Measurements from ENCODE around the gene FOXA1. TPM values are rescaled to one million over a fixed set of nuclear protein-coding genes. Genes with fewer than 3 reads are reported as not detected.

The FOXA1 gene
- total RNA-seq, 1 experiment from 2014 or later = 3.7 TPM

GRCh38 chr14:37587881-37588666 is 7.0 kb downstream of the FOXA1 start:
- DNase-seq = peak; percentile 87
- Histone ChIP-seq H3K4me3 (ENCODE audit: insufficient read depth, low read depth, low read length) (peak overlapping the region; percentile 40), H3K36me3 (replicated peaks; ENCODE audit: control insufficient read depth, insufficient read depth, low read length) (no peaks in the 10 kb centered on the region), H3K27me3 (ENCODE audit: control insufficient read depth, insufficient read depth, low read length) (peaks cover 99% of the 10 kb centered on the region)

- Histone ChIP-seq H3K27me3 (ENCODE audit: control insufficient read depth, insufficient read depth, low read length) (peaks cover 99% of the 10 kb centered on the region), H3K4me3 (ENCODE audit: insufficient read depth, low read depth, low read length) (no peak overlapping the region), H3K36me3 (replicated peaks; ENCODE audit: control insufficient read depth, insufficient read depth, low read length) (no peaks in the 10 kb centered on the region)
- no peak for DNase-seq
Measured at GRCh38 chr14:37587131-37587803, 7.8 kb downstream of the FOXA1 start.

DNA sequence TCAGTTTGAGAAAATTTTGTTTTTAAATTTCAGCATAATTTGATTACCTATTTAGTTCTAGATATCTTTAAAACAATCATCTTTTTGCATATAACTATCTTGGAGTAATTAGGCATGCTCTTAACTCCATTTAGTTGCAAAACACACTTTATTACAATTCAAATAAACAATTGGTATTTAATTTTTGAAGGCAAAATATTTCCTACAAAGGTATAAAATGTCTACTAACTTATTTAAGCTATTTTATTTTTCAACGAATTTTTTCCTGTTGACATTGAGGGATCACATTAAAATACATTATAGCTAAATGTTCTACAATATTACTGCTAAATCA is 8.3 kb downstream of the FOXA1 start:
- no peak for DNase-seq
- no peaks in the 10 kb centered on the region for H3K36me3 ChIP-seq (replicated peaks; ENCODE audit: control insufficient read depth, insufficient read depth, low read length)
- H3K4me3 ChIP-seq (ENCODE audit: insufficient read depth, low read depth, low read length) = no peak overlapping the region
- H3K27me3 ChIP-seq (ENCODE audit: control insufficient read depth, insufficient read depth, low read length) = peaks cover 98% of the 10 kb centered on the region

DNA sequence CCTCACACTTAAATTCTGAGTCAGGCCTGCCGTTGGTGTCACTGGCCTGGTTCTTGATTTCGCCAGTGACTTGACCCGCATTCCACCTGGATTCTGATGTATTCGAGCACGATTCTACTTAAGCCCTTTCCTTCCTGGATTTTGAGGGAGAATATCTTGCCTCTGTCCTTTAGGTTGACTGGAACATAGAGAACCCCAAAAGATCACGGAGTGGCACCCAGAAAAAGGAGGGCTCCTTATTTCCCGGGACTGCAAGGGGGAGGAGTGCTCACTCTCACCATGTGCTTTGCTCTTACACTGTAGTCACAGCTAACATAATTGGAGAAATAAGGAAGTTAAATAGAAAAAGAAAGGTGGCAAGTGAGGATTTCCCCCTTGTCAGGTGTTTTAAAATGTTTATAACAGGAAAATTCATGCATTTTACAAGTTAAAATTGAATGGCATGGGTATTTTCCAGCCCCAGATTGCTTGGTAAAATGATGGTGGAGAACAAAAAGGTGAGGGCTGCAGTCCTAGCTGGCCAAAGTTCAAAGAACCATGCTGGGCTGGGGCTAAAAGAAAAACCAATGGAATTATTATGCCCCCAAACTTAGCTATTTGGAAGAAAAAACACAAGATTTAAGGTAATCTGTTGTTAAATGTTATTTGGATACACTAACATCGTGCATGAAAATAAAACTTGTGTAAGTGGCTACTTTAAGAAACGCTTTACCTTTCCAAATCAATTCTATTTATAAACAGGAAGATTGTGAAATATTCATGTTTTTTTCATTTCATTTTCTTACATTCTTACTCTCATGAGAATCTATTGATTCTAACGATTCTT is 8.9 kb downstream of the FOXA1 start:
- Histone ChIP-seq H3K27me3 (ENCODE audit: control insufficient read depth, insufficient read depth, low read length) (peaks cover 97% of the 10 kb centered on the region), H3K4me3 (ENCODE audit: insufficient read depth, low read depth, low read length) (no peak overlapping the region), H3K36me3 (replicated peaks; ENCODE audit: control insufficient read depth, insufficient read depth, low read length) (no peaks in the 10 kb centered on the region)
- DNase-seq = peak; percentile 26

- no peaks in the 10 kb centered on the region for H3K36me3 ChIP-seq (replicated peaks; ENCODE audit: control insufficient read depth, insufficient read depth, low read length)
- no peak overlapping the region; the same call in 1 of the 2 replicates for H3K4me3 ChIP-seq (ENCODE audit: insufficient read depth, low read depth, low read length)
- peaks cover 95% of the 10 kb centered on the region for H3K27me3 ChIP-seq (ENCODE audit: control insufficient read depth, insufficient read depth, low read length)
- DNase-seq = peak; percentile 57
Measured at GRCh38 chr14:37585101-37585511, 9.9 kb downstream of the FOXA1 start.

DNA sequence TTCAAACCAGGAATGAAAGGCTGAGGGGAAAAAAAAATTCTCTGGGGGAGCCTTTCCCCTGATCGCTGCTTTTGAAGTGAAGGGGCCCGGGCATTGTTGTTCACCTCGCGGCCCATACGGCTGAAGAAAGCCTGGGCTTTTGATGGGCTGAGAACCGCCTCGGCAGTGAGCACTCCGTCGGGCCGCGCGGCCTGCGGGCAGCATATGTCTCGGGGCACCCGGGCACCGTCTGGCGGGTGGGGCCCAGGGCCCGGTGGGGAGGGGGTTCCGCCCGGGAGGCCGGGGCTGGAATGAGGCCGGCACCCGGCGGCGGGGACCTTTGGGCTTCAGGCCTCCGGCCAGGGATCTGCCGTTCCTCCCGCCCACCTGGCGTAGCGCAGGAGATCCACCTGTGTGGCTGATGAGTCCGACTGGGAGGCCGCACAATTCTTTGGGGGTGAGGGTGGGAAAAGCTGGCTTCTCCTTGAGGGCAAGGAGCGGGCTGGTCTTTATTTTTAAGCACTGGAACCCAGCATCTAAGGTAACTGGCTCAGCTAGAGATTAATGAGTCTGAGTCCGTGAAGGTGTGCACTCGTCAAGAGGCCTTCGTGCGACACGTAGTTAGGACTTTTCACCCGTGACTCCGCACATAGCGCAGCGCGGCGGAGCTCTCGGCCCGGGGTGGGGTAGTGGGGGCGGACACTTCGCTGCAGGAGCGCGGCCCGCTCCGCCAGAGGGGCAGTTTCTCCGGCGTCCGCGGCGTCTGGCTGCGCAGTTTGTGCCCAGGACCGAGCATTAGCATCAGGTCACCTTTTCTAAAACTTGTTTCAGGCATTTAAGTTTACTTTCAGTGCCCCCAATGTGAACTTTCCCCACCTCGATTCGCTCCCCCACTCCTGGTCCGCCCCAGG is 10.6 kb downstream of the FOXA1 start:
- Histone ChIP-seq H3K4me3 (ENCODE audit: insufficient read depth, low read depth, low read length) (peak overlapping the region; percentile 32), H3K36me3 (replicated peaks; ENCODE audit: control insufficient read depth, insufficient read depth, low read length) (no peaks in the 10 kb centered on the region), H3K27me3 (ENCODE audit: control insufficient read depth, insufficient read depth, low read length) (peaks cover 90% of the 10 kb centered on the region)
- peak; percentile 74 for DNase-seq

- H3K27me3 ChIP-seq (ENCODE audit: control insufficient read depth, insufficient read depth, low read length) = peaks cover 82% of the 10 kb centered on the region
- no peaks in the 10 kb centered on the region for H3K36me3 ChIP-seq (replicated peaks; ENCODE audit: control insufficient read depth, insufficient read depth, low read length)
- peak overlapping the region; percentile 32 for H3K4me3 ChIP-seq (ENCODE audit: insufficient read depth, low read depth, low read length)
- peak; percentile 80 for DNase-seq
Measured at GRCh38 chr14:37583358-37584210, 11.5 kb downstream of the FOXA1 start.

DNA sequence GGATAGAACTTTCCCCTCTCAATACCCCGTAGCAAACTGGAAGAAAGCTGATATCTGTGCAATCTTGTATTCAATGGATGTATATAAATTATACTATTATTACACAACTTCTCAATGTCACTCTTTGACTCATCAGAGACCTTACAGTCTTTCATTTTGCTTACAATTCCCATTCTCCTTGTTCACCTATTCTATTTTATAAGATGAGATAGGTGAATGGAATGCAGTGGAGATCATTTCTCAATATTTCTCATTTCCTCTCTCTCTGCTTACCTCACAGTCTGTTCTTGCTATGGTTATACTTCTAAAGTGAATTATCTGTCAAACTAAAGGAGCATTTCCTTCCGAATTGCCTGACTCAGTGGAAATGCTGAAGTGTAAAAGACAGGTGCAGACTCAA is 14.9 kb downstream of the FOXA1 start:
- no peak for DNase-seq
- no peaks in the 10 kb centered on the region for H3K36me3 ChIP-seq (replicated peaks; ENCODE audit: control insufficient read depth, insufficient read depth, low read length)
- H3K27me3 ChIP-seq (ENCODE audit: control insufficient read depth, insufficient read depth, low read length) = peaks cover 49% of the 10 kb centered on the region
- H3K4me3 ChIP-seq (ENCODE audit: insufficient read depth, low read depth, low read length) = no peak overlapping the region

GRCh38 chr14:37579274-37579673 is 15.8 kb downstream of the FOXA1 start:
- H3K36me3 ChIP-seq (replicated peaks; ENCODE audit: control insufficient read depth, insufficient read depth, low read length) = no peaks in the 10 kb centered on the region
- H3K4me3 ChIP-seq (ENCODE audit: insufficient read depth, low read depth, low read length) = no peak overlapping the region
- H3K27me3 ChIP-seq (ENCODE audit: control insufficient read depth, insufficient read depth, low read length) = peaks cover 40% of the 10 kb centered on the region
- DNase-seq = peak; percentile 24

- Histone ChIP-seq H3K27me3 (ENCODE audit: control insufficient read depth, insufficient read depth, low read length) (no peaks in the 10 kb centered on the region; the same call in 1 of the 2 replicates), H3K4me3 (ENCODE audit: insufficient read depth, low read depth, low read length) (no peak overlapping the region), H3K36me3 (replicated peaks; ENCODE audit: control insufficient read depth, insufficient read depth, low read length) (no peaks in the 10 kb centered on the region)
- DNase-seq = no peak
Measured at GRCh38 chr14:37573356-37573755, 21.7 kb downstream of the FOXA1 start.

GRCh38 chr14:37571391-37571790 is 23.7 kb downstream of the FOXA1 start:
- H3K27me3 ChIP-seq (ENCODE audit: control insufficient read depth, insufficient read depth, low read length) = no peaks in the 10 kb centered on the region
- H3K4me3 ChIP-seq (ENCODE audit: insufficient read depth, low read depth, low read length) = no peak overlapping the region
- no peak for DNase-seq
- H3K36me3 ChIP-seq (replicated peaks; ENCODE audit: control insufficient read depth, insufficient read depth, low read length) = no peaks in the 10 kb centered on the region

GRCh38 chr14:37569729-37570128 is 25.3 kb downstream of the FOXA1 start:
- Histone ChIP-seq H3K27me3 (ENCODE audit: control insufficient read depth, insufficient read depth, low read length) (no peaks in the 10 kb centered on the region), H3K36me3 (replicated peaks; ENCODE audit: control insufficient read depth, insufficient read depth, low read length) (no peaks in the 10 kb centered on the region), H3K4me3 (ENCODE audit: insufficient read depth, low read depth, low read length) (no peak overlapping the region)
- no peak for DNase-seq

DNA sequence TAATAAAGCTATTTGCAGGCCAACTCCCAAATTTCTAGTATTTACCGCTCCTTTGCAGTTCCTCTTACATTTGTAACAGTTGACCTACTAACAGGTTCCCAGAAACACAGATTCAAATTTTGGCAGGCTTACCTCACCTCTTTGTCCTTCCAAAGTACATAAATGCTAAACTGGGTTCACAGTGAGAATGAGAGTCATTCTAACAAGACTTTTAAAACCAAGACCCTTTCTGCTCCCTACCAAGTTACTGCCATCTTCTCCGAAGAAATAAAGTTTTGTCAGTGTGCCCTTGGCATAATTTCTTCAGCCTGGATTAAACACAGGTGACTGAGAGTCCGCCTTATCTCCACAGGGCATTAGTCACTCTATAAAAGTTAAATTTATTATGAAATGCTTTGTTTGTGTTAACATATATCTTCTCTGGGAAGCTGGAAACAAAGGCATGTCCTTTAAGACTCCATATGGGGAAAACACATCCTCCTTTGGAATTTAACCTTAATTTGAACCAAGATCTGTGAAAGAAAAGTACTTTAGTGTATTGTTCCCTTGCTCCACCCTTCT is 28.2 kb downstream of the FOXA1 start:
- Histone ChIP-seq H3K27me3 (ENCODE audit: control insufficient read depth, insufficient read depth, low read length) (no peaks in the 10 kb centered on the region), H3K4me3 (ENCODE audit: insufficient read depth, low read depth, low read length) (no peak overlapping the region), H3K36me3 (replicated peaks; ENCODE audit: control insufficient read depth, insufficient read depth, low read length) (no peaks in the 10 kb centered on the region)
- DNase-seq = no peak

All from H7 (cell line).